NCI-H2107 (cell line): ENCODE measurements around the gene ATP2B2.

Source experiments
- DNase-seq: peaks from one replicate; lab custom pipeline; 2025; lab: John Stamatoyannopoulos, UW

ATP2B2 gene

GRCh38 chr3:10493202-10493589 lies 12.2 kb downstream of the ATP2B2 start:
- DNase-seq, result no peak

- DNase-seq, result no peak
These were observed 12.8 kb downstream of the ATP2B2 start for GRCh38 chr3:10492364-10493201.

GRCh38 chr3:10489746-10490483 lies 15.5 kb downstream of the ATP2B2 start:
- DNase-seq, result no peak

- no peak for DNase-seq
These were observed 17.3 kb downstream of the ATP2B2 start for GRCh38 chr3:10487988-10488633.

- no peak for DNase-seq
These were observed 19.6 kb downstream of the ATP2B2 start for GRCh38 chr3:10485806-10486205.

- DNase-seq, result no peak
These were observed 20.0 kb downstream of the ATP2B2 start for GRCh38 chr3:10485380-10485779.

GRCh38 chr3:10484709-10485108 lies 20.7 kb downstream of the ATP2B2 start:
- no peak for DNase-seq

- no peak for DNase-seq
These were observed 21.6 kb downstream of the ATP2B2 start for GRCh38 chr3:10483686-10484345.

GRCh38 chr3:10483364-10483675 lies 22.1 kb downstream of the ATP2B2 start:
- no peak for DNase-seq

GRCh38 chr3:10482631-10483363 lies 22.6 kb downstream of the ATP2B2 start:
- no peak for DNase-seq

GRCh38 chr3:10480871-10481378 lies 24.5 kb downstream of the ATP2B2 start:
- DNase-seq, result no peak

GRCh38 chr3:10479311-10479710 lies 26.1 kb downstream of the ATP2B2 start:
- no peak for DNase-seq

GRCh38 chr3:10475983-10476382 lies 29.4 kb downstream of the ATP2B2 start:
- DNase-seq, result no peak

GRCh38 chr3:10474847-10475246 lies 30.5 kb downstream of the ATP2B2 start:
- no peak for DNase-seq

- no peak for DNase-seq
These were observed 31.1 kb downstream of the ATP2B2 start for GRCh38 chr3:10474275-10474646.

- DNase-seq, result no peak
These were observed 31.7 kb downstream of the ATP2B2 start for GRCh38 chr3:10473581-10474274.

- DNase-seq, result no peak
These were observed 32.4 kb downstream of the ATP2B2 start for GRCh38 chr3:10472877-10473440.

GRCh38 chr3:10471054-10471688 lies 34.2 kb downstream of the ATP2B2 start:
- DNase-seq, result no peak

- no peak for DNase-seq
These were observed 35.0 kb downstream of the ATP2B2 start for GRCh38 chr3:10470120-10471053.
